Measurements from ENCODE around the gene TACR1.

GRCh38 chr2:75238670-75239330, 39.5 kb upstream of the TACR1 start:
- no peak for TF ChIP-seq REST (IDR thresholded peaks at IDR 0.05; ENCODE audit: low read depth)
- no peak for TF ChIP-seq CEBPB (IDR thresholded peaks at IDR 0.05; ENCODE audit: low read depth)
- no peak for TF ChIP-seq EZH2phosphoT487 (IDR thresholded peaks at IDR 0.05; ENCODE audit: borderline replicate concordance)
- no peak for TF ChIP-seq CTCF (IDR thresholded peaks at IDR 0.05 in 2 of 3, conservative IDR thresholded peaks at IDR 0.05 in 1 of 3; ENCODE audit: borderline replicate concordance in 1 of 3, insufficient read depth in 1 of 3, low read depth in 2 of 3, low read length in 2 of 3)
- TF ChIP-seq EZH2 (IDR thresholded peaks at IDR 0.05) = no peak
- TF ChIP-seq POLR2AphosphoS5 (IDR thresholded peaks at IDR 0.05; ENCODE audit: low read depth, low read length) = no peak
- no peak for TF ChIP-seq POLR2A (IDR thresholded peaks at IDR 0.05; ENCODE audit: borderline replicate concordance, extremely low read depth, insufficient read depth, insufficient read length)

All from HCT116 (cell line).